ENCODE results near the gene C22orf39. TPM values are rescaled to one million over a fixed set of nuclear protein-coding genes. Genes with fewer than 3 reads are reported as not detected.

C22orf39 gene
- polyA plus RNA-seq, 1 of the 3 experiments (the other 2 are of a cell fraction), result 17.7 TPM

DNA sequence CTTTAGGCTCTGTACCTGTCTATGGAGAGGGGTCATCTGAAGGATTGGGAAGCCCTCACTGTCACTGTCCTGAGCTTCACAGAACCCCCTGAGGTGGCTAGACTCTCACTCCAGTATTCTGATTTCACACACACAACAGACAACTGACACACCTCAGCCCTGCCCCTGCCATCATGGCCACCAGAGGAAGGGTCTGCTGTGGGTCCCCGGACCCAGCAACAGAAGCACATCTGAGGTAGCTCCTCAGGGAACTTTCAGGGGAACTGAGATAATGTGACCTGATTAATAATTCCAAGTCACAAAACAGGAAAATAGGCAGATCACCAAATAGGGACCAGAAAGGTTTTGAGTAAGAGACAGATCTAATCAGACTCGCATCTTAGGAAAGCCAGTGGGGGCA is 7.5 kb upstream of the C22orf39 start:
- H3K4me2 ChIP-seq, result no peak overlapping the region
- 82% methylated on average over 2 of the region's 2 CpGs for WGBS (ENCODE audit: low lambda C conversion rate)
- no peaks in the 10 kb centered on the region for H3K4me1 ChIP-seq (ENCODE audit: control insufficient read depth in 1 of 2, insufficient read depth in 2 of 2, low read depth in 1 of 2, low read length in 1 of 2)
- no peak overlapping the region for H2AFZ ChIP-seq (ENCODE audit: low read depth)
- no peaks in the 10 kb centered on the region for H3K79me2 ChIP-seq (ENCODE audit: insufficient read depth)
- DNase-seq, result no peak
- H3K9ac ChIP-seq, result no peak overlapping the region
- peaks cover 69 to 75% of the 10 kb centered on the region in 2 experiments for H3K36me3 ChIP-seq (replicated peaks in 1 of 2; ENCODE audit: control insufficient read depth in 1 of 2, insufficient read depth in 2 of 2, low read length in 1 of 2)
- no peak overlapping the region for H3K4me3 ChIP-seq (ENCODE audit: low read depth in 2 of 2, low read length in 1 of 2)
- CTCF ChIA-PET, result interaction anchor here (1.3 kb wide), 2 partner anchors 9 to 175 kb away, joined by 4 read pairs; no protein-coding TSS in a partner anchor
- H3F3A ChIP-seq (replicated peaks; ENCODE audit: insufficient read depth), result peaks cover 9% of the 10 kb centered on the region
- H3K27ac ChIP-seq (ENCODE audit: low read depth in 2 of 2, low read length in 1 of 2), result no peak overlapping the region
- POLR2A ChIA-PET, result no interaction called here
- no peak for TF ChIP-seq MEF2A (IDR thresholded peaks at IDR 0.05; ENCODE audit: borderline replicate concordance, low read depth)
- no peak for TF ChIP-seq NFIC (IDR thresholded peaks at IDR 0.05; ENCODE audit: borderline replicate concordance)
- H3K9me3 ChIP-seq, result no peaks in the 10 kb centered on the region
- no peaks in the 10 kb centered on the region for H4K20me1 ChIP-seq (ENCODE audit: insufficient read depth)
- H3K27me3 ChIP-seq (ENCODE audit: insufficient read depth), result no peaks in the 10 kb centered on the region
- H3K9me2 ChIP-seq, result no peaks in the 10 kb centered on the region

DNA sequence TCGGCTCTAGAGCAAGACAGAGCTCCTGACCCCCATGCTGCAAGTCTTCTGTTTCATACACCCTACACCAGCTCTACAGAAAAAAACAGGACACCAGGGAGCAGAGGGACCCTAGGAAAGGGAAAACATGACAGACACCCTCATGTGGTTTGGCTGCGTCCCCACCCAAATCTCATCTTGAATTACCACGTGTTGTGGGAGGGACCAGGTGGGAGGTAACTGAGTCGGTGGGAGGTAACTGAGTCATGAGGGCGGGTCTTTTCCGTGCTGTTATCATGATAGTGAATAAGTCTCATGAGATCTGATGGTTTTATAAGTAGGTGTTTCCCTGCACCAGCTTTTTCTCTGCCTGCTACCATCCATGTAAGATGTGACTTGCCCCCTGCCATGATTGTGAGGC is 6.6 kb upstream of the C22orf39 start:
- Histone ChIP-seq H3F3A (replicated peaks; ENCODE audit: insufficient read depth) (peaks cover 9% of the 10 kb centered on the region), H3K27me3 (ENCODE audit: insufficient read depth) (no peaks in the 10 kb centered on the region), H3K27ac (ENCODE audit: low read depth in 2 of 2, low read length in 1 of 2) (no peak overlapping the region), H4K20me1 (ENCODE audit: insufficient read depth) (no peaks in the 10 kb centered on the region), H2AFZ (ENCODE audit: low read depth) (no peak overlapping the region), H3K4me1 (ENCODE audit: control insufficient read depth in 1 of 2, insufficient read depth in 2 of 2, low read depth in 1 of 2, low read length in 1 of 2) (no peaks in the 10 kb centered on the region; a peak in 1 of 4 replicates), H3K4me2 (no peak overlapping the region), H3K9me2 (no peaks in the 10 kb centered on the region), H3K9me3 (no peaks in the 10 kb centered on the region), H3K36me3 (replicated peaks in 1 of 2; ENCODE audit: control insufficient read depth in 1 of 2, insufficient read depth in 2 of 2, low read length in 1 of 2) (peaks cover 61 to 82% of the 10 kb centered on the region in 2 experiments), H3K79me2 (ENCODE audit: insufficient read depth) (no peaks in the 10 kb centered on the region), H3K9ac (no peak overlapping the region), H3K4me3 (ENCODE audit: low read depth in 2 of 2, low read length in 1 of 2) (no peak overlapping the region)
- CTCF ChIA-PET, result no interaction called here
- DNase-seq, result no peak
- TF ChIP-seq JUND (IDR thresholded peaks at IDR 0.05) (no peak), YY1 (IDR thresholded peaks at IDR 0.05; ENCODE audit: low read depth) (no peak), RCOR1 (IDR thresholded peaks at IDR 0.05; ENCODE audit: low read length) (no peak), EZH2phosphoT487 (IDR thresholded peaks at IDR 0.05; ENCODE audit: borderline replicate concordance, low read depth) (no peak), TCF12 (IDR thresholded peaks at IDR 0.05) (no peak), FOXM1 (IDR thresholded peaks at IDR 0.05; ENCODE audit: low read depth) (no peak), TEAD4 (IDR thresholded peaks at IDR 0.05; ENCODE audit: borderline replicate concordance, insufficient read depth) (no peak), RXRA (IDR thresholded peaks at IDR 0.05; ENCODE audit: borderline replicate concordance, low read depth) (no peak), CHD2 (IDR thresholded peaks at IDR 0.05; ENCODE audit: low read length, partially characterized antibody) (no peak), TAF1 (IDR thresholded peaks at IDR 0.05; ENCODE audit: borderline replicate concordance, low read depth, low read length) (no peak)
- TF ChIP-seq, protein P1, sequence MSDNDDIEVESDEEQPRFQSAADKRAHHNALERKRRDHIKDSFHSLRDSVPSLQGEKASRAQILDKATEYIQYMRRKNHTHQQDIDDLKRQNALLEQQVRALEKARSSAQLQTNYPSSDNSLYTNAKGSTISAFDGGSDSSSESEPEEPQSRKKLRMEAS (IDR thresholded peaks at IDR 0.05; ENCODE audit: low read depth), result no peak
- TF ChIP-seq, protein P2, sequence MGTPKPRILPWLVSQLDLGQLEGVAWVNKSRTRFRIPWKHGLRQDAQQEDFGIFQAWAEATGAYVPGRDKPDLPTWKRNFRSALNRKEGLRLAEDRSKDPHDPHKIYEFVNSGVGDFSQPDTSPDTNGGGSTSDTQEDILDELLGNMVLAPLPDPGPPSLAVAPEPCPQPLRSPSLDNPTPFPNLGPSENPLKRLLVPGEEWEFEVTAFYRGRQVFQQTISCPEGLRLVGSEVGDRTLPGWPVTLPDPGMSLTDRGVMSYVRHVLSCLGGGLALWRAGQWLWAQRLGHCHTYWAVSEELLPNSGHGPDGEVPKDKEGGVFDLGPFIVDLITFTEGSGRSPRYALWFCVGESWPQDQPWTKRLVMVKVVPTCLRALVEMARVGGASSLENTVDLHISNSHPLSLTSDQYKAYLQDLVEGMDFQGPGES (IDR thresholded peaks at IDR 0.05; ENCODE audit: low read depth, low read length), result no peak
- TF ChIP-seq, protein P3, sequence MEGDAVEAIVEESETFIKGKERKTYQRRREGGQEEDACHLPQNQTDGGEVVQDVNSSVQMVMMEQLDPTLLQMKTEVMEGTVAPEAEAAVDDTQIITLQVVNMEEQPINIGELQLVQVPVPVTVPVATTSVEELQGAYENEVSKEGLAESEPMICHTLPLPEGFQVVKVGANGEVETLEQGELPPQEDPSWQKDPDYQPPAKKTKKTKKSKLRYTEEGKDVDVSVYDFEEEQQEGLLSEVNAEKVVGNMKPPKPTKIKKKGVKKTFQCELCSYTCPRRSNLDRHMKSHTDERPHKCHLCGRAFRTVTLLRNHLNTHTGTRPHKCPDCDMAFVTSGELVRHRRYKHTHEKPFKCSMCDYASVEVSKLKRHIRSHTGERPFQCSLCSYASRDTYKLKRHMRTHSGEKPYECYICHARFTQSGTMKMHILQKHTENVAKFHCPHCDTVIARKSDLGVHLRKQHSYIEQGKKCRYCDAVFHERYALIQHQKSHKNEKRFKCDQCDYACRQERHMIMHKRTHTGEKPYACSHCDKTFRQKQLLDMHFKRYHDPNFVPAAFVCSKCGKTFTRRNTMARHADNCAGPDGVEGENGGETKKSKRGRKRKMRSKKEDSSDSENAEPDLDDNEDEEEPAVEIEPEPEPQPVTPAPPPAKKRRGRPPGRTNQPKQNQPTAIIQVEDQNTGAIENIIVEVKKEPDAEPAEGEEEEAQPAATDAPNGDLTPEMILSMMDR (IDR thresholded peaks at IDR 0.05), result no peak
- 82% methylated on average over 6 of the region's 6 CpGs for WGBS (ENCODE audit: low lambda C conversion rate)
- POLR2A ChIA-PET, result no interaction called here

Measured in SK-N-SH (cell line).